GM23338 (cell line): Measurements from ENCODE around the gene MEOX1.

ENCODE experiments used
- CREB1 ChIP-seq: fragments of 250-450 bp; sonication (Bioruptor Pico); IDR thresholded peaks from 2 replicates; pipeline ENCODE4 v1.5.0; 2020; ENCODE audit warnings: low read depth, mild to moderate bottlenecking, moderate library complexity
- CTCF ChIP-seq, 2 experiments: fragments of 200-600 bp in 1 of 2; sonication (generic) in 1 of 2; conservative IDR thresholded peaks; 2 replicates each; pipeline versions ENCODE4 v1.5.1 to v1.6.1; 2016 to 2017; ENCODE audit warnings: antibody characterized with exemption in 2 of 2, low read depth in 2 of 2, mild to moderate bottlenecking in 2 of 2, moderate library complexity in 1 of 2
- EZH2 ChIP-seq: fragments of 200-600 bp; sonication (generic); IDR thresholded peaks from one replicate; pipeline ENCODE4 v1.8.0; 2017; ENCODE audit warnings: antibody characterized with exemption, mild to moderate bottlenecking, low read depth; ENCODE audit not compliant: unreplicated experiment
- JUNB ChIP-seq: IDR thresholded peaks from one replicate; pipeline ENCODE4 v1.6.1; 2016; ENCODE audit warnings: antibody characterized with exemption; ENCODE audit not compliant: unreplicated experiment
- POLR2AphosphoS5 ChIP-seq: IDR thresholded peaks from 2 replicates; pipeline ENCODE4 v1.6.1; 2016; ENCODE audit warnings: antibody characterized with exemption, low read depth
- REST ChIP-seq: IDR thresholded peaks from one replicate; pipeline ENCODE4 v1.6.1; 2018; ENCODE audit warnings: antibody characterized with exemption; ENCODE audit not compliant: unreplicated experiment

- TF ChIP-seq REST (no peak), CTCF (conservative IDR thresholded peaks at IDR 0.05; ENCODE audit: low read depth in 2 of 2) (no peak), POLR2AphosphoS5 (no peak), JUNB (no peak), CREB1 (no peak), EZH2 (no peak)
Measured at GRCh38 chr17:43659823-43660617, 1.7 kb downstream of the MEOX1 start.
